Measurements from ENCODE around the gene CCDC197.

DNA sequence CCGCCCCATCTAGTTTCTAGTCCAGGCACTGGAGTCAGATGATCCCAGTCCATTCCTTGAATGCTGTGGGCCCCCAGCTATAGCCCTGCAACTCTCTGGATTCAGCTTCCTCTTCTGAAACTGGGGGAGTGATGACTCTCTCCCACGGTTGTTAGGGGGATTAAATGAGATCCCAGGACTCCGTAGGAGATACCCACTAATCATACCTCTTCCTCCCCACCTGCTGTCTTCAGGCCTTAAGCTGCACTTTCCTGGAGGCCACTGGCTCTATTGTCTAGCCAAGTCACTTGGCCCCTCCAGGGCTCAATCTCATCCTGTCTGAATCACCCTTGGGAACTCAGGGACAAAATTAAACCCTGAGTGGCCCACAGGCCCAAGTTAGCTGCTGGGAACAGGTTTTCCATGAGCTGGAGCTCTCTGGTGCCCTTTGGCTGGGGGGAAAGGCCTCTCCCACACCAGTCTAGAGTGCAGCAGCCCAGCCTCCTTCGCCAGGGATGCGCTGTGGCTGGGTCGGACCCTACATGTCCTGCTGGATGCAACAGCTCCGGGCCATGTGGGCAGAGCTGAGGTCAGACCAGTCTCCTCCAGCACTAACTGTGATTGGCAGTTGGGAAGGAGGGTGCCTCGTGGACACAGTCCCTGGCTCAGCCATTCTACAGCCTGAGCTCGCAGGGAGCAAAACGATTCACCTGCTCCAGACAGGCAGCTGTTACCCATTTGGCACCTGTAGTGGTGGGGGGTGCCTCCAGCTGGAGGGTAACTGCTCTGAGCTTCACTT lies 14.7 kb upstream of the CCDC197 start:
- TF ChIP-seq, protein P1, sequence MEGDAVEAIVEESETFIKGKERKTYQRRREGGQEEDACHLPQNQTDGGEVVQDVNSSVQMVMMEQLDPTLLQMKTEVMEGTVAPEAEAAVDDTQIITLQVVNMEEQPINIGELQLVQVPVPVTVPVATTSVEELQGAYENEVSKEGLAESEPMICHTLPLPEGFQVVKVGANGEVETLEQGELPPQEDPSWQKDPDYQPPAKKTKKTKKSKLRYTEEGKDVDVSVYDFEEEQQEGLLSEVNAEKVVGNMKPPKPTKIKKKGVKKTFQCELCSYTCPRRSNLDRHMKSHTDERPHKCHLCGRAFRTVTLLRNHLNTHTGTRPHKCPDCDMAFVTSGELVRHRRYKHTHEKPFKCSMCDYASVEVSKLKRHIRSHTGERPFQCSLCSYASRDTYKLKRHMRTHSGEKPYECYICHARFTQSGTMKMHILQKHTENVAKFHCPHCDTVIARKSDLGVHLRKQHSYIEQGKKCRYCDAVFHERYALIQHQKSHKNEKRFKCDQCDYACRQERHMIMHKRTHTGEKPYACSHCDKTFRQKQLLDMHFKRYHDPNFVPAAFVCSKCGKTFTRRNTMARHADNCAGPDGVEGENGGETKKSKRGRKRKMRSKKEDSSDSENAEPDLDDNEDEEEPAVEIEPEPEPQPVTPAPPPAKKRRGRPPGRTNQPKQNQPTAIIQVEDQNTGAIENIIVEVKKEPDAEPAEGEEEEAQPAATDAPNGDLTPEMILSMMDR (IDR thresholded peaks at IDR 0.05) = no peak
- TF ChIP-seq POLR2A (IDR thresholded peaks at IDR 0.05) = no peak

All from prostate gland (tissue), 2 donors.